T-helper 1 cell treated with Interleukin-12 subunit alpha and Interleukin-12 subunit beta and Interleukin-4 antibody, amounts not matched to agents 30 ng/mL and 1 ng/mL, for 36 hours (primary cell): ENCODE measurements around the gene KSR1. TPM values are rescaled to one million over a fixed set of nuclear protein-coding genes. Genes with fewer than 3 reads are reported as not detected.

Experiments
- intact Hi-C: fragments of 100-400 bp; cut with micrococcal nuclease; formaldehyde crosslinking; loops from one replicate; pipeline ENCODE4 v1.15.1; 2024
- total RNA-seq: library from RNA; stranded (reverse); gene quantifications from 2 replicates; pipeline ENCODE4 v1.2.3, GENCODE V29; 2022

KSR1 gene
- total RNA-seq, 1 donor from 2014 or later = 134 TPM

DNA sequence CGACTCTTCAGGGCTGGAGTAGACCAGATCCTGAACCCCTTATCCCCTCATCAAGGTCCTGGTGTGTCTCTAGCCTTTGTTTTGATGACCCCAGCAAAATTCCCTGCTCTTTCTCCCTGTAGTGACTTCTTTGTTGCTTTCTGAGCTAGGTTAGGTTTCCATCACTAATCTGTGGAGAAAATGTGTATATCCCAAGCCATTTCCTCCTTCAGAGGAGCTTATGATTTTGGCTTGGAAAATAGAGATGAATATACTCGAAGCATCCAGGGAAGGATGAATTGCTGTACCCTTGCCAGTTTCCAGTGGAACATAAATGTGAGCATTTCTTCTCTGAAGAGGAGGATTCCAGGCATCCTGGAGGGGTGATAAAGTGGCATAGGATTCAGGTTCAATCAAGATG lies 55.8 kb downstream of the KSR1 start:
- intact Hi-C loops = no loop called here

DNA sequence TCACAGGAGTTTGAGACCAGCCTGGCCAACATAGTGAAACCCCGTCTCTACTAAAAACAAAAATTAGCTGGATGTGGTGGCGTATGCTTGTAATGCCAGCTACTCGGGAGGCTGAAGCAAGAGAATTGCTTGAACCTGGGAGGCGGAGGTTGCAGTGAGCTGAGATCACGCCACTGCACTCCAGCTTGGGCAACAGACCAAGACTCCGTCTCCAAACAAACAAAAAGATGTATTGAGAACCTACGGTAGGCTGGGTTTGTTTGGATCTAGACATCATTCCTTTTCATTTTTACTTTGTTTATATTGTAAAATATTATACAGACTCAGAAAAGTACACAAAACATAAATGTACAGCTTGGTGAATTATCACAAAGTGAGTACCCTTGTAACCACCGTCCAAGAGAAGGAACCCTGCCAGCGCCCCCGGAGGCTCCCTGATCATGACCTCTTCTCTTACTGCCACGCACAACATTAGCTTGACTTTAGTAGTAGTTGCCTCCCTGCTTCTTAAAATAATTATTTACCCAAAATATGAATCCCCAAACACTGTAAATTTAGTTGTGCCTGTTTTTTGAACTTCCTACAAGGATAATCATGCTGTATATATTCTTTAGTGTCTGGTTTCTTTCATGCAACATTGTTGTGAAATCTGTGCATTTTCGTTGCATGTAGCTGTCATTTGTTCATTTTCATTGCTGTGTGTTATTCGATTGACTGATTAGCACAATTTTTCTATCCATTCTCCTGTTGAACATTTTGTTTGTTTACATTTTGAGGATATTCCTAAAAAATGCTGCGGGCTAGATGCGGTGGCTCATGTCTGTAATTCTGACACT lies 56.5 kb downstream of the KSR1 start:
- intact Hi-C loops = no loop called here

DNA sequence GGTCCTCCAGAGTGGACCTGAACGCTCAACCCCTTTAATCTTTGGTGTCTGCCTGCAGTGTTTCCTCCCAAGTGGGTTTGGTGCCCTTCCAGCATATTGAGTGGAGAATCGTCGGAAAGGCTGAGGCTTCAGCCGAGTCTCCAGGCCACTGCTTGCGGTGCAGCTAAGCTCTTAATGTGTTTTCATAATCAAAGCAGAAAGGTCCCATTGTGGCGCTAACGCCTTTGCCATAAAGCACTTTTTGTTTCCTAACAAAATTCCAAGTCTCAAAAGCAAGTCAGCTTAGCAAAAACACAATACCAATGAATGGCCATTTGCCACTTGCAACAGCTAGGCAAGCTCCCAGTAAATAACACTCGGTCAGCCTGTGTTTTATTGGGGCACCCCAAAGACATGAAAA lies 57.6 kb downstream of the KSR1 start:
- intact Hi-C loops = no loop called here

DNA sequence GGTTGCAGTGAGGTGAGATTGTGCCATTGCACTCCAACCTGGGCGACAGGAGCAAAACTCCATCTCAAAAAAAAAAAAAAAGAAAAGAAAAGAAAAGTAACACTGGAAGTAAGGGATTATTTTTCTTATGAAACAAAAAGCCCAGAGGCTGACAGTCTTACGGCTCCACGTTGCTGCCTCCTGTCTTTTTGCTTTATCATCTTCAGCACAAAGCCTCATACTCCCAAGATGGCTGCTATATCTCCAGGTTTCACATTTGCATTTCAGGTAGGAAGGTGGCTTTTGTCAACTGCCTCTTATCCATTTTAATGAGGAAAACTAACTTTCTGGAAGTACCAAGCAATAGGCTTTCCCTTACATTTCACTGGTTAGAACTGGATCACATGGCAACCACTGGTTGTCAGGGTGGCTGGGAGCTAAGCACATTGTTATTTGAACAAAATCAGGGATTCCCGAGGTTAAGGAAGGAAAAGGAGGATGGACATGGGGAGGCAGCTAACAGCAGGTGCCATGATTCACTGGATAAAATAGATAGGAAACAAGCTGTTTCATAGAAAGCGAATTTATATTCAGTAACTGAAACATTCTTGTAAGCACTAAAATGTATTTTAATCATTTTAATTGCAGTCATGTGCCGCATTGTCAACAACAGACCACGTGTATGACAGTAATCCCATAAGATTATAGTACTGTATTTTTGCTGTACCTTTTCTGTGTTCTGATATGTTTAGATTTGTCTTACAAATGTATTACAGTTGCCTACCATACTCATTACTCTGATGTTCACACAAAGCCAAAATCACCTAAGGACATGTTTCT lies 58.6 kb downstream of the KSR1 start:
- intact Hi-C loops = no loop called here

DNA sequence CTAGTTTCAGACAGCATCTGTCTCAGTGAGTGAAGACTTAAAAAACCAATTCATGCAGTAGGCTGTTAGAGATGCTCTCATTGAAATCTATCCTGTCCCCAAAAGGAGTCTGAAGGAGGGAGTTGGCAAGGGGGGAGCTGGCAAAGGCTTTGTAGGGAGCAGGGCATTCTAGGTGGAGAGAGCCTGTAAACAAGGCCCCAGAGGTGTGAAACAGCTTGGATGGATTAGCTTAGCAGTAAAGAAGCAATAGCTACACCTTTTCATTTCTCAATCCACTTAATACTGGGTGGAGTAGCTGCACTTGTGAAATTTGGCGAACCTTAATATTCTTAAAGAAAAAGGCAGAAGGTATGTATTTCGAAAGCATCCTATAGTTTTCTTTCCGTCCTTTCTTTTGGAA lies 61.8 kb downstream of the KSR1 start:
- intact Hi-C loops = no loop called here

DNA sequence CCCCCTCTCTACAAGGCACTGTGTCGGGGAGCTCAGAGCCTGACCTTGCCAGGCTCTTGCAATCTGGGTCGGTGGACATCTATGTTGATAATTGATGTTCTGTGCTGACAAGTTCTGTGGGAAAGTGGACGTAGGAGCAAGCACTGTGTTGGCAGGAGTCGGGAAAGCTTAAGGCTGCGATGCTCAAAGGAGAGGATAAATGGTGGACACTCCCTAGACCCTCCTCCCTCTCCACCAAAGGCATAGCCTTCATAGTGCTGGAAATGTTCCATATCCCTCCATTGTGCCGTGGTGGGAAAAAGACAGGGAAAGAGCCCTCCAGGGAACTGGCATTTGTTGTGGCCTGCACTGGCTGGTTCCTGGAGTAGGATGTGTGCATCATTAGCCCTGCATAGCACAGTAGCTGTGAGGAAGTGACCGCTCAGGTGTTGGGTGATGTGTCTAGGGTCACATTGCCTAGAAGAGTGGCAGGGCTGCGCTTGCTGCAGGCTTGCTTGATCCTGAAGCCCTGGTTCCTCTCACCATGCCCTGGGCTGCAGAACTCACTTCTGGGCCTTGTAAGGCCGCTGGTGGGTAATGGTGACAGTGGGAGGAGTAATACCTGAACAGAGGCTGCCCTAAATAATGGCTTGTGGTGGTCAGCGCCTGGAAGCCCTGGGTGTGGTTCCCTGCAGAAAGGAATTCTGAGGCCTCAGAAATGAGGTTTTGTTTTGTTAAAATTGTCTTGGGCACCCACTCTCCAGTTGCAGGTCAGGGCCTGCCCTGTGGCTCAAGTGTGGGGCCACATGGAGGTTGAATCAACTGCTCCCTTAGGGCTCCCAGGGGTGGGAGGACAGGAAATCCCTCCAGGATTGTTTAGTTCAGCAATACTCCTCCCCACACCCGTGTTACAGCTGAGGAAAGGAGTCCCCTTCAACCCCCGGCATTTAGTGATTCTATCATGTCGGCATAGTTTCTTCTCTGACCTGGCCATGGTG lies 62.6 kb downstream of the KSR1 start:
- intact Hi-C loops = no loop called here

DNA sequence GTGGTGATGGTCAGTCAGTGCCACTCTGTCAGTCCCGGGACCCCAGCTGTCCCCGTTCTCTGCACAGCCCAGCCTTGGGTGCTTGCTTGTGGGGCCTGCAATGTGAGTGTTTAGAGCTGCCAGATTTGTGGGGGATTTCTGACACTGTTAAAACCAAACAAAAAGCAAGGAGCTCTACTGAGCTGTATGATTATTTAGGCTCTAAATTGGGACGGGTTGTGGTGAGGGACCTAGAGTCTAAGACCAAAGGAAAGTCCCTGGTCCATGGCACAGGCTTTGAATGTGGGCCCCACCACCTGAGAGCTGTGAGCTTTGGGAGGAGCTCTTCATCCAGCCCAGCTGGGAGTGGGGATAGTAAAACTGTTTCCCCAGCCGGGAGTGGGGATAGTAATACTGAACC lies 63.3 kb downstream of the KSR1 start:
- intact Hi-C loops = no loop called here

DNA sequence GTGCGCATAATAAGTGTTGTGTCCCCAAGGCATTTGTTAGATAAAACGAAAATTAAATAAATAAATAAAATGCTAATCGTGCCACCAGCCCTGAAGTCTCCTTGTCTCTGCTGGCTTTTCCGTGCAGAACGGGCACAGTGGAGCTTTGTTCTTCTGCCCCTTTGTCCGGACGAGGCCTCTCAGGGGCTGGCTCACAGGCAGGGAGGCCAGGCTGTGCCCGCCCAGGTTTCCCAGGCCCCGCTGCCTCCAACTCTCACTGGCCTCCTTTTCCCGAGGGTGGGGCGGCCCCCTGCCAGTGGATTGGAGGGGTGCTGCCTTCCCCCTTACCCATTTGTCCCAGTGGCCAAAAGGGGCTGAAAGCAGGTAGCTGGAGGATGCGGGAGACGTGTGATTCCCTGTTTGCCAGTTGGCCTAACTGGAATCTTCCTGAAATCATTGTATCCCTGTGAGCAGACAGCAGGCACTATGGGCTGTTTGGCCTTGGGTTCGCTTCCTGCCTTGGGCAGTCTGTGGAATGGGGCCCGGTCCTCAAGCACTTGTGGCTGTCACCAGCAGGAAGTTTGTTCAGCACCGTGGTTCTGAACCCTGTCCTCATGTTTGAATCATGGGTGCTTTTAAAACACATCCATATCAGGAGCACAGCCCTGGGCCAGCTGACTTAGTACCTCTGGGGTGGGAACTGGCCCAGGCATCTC lies 64.4 kb downstream of the KSR1 start:
- intact Hi-C loops = loop anchor here (10.0 kb wide), 1 partner anchor 54 kb away; no protein-coding TSS in a partner anchor

DNA sequence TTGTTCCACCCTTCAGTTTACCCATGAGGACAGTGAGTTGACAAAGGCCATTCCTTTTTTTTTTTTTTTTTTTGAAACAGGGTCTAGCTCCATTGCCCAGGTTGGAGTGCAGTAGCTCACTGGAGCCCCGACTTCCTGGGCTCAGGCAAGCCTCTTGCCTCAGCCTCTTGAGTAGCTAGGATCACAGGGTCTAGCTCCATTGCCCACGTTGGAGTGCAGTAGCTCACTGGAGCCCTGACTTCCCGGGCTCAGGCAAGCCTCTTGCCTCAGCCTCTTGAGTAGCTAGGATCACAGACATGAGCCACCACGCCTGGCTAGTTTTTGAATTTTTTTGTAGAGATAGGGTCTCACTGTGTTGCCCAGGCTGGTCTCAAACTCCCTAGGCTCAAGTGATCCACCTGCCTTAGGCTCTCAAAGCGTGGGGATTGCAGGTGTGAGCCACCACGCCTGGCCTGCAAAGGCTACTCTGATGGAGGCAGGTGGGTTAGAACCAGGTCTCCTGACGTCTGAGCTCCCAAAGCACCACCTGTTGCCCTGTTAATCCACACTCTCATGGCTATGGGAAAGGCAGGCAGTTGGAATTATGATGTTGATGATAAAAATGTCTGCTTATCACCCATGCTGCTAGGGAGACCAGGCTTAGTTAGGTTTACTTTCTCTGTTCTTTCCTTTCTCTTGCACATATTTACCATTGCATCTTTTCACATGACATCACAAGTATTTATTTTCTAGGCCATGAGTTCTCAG lies 65.2 kb downstream of the KSR1 start:
- intact Hi-C loops = loop anchor here (10.0 kb wide), 1 partner anchor 53 kb away; no protein-coding TSS in a partner anchor

DNA sequence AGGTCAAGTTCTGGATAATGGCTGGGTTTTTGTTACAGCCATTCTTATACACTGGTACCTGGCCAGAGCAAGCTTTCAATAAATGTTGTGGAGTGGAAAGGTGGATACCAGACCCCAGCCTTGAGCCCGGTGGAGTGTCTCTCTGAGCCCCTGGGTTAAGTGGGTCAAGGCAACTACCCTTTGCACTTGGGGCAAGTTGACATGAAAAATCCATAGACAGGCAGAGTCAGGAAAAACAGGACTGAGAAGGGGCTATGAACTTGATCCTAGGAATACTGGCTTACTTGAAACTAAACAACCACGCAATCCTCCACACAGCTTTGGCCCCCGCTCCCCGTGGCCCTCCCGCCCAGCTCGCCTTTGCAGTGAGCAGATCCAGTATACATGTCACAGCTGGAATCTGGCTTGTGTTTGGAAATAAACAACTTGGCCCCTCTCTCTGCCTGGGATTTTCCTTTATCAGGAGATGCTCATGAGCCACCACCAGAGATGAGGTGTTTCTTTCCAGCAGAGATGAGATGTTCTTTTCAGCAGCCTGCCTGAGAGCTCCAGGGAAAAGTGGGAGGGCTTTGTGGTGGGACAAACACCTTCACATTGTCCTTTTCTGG lies 65.9 kb downstream of the KSR1 start:
- intact Hi-C loops = loop anchor here (10.0 kb wide), 1 partner anchor 53 kb away; no protein-coding TSS in a partner anchor

DNA sequence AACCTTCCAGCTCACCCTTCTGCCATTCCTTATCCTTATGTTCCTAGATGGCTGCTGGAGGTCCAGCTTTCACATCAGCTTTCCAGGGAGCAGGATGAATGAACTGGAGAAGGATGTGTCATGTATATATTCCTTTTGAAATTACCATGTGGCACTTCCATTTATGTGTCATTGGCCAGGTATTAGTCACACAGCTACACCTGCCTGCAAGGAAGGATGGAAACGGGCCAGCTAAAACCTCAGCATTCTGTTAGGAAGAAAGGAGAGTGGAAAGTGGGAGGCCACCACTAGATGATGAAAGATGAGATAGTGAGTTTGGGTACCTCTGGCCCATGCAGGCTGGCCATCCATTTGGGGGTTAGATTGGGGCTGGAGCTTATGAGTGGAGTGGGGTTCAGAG lies 67.5 kb downstream of the KSR1 start:
- intact Hi-C loops = loop anchor here (10.0 kb wide), 1 partner anchor 51 kb away; no protein-coding TSS in a partner anchor

DNA sequence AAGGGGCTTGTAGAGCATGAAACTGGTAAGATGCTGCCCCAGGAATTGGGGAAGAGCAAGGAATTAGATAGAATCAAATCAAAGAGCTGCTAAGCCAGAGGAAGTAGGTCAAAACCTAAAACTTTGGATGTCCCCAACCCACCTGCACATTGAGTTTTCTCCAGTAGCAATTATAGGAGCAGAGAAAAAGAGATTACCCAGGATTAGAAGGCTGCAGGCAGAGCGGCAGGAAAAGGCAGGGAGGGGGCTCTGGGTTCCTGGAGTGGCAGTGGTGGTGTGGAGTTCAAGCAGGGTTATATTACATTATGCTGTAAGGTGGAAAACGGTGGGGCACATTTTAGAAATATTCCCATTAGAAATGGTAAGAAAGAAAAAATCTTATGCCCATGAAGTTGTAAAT lies 68.3 kb downstream of the KSR1 start:
- intact Hi-C loops = loop anchor here (10.0 kb wide), 1 partner anchor 50 kb away; no protein-coding TSS in a partner anchor

DNA sequence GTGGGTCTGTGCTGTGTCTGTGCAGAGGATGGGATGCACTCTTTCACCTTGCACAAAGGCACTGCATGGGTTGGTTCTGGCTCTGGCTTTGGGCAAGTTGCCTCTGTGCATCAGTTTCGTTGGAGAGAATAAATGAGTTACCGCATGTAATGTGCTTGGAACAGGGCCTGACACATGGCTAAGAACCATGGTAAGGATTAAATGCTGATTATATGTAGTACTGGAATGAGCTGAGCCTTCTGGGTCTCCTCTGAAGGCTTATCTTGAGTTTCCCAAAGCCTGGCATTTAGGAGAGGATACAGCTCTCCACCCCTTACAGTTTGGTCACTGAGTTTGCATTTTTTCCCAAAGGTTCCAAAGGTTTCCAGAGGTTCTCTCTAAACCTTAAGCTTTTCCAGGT lies 69.1 kb downstream of the KSR1 start:
- intact Hi-C loops = loop anchor here (10.0 kb wide), 1 partner anchor 49 kb away; no protein-coding TSS in a partner anchor

DNA sequence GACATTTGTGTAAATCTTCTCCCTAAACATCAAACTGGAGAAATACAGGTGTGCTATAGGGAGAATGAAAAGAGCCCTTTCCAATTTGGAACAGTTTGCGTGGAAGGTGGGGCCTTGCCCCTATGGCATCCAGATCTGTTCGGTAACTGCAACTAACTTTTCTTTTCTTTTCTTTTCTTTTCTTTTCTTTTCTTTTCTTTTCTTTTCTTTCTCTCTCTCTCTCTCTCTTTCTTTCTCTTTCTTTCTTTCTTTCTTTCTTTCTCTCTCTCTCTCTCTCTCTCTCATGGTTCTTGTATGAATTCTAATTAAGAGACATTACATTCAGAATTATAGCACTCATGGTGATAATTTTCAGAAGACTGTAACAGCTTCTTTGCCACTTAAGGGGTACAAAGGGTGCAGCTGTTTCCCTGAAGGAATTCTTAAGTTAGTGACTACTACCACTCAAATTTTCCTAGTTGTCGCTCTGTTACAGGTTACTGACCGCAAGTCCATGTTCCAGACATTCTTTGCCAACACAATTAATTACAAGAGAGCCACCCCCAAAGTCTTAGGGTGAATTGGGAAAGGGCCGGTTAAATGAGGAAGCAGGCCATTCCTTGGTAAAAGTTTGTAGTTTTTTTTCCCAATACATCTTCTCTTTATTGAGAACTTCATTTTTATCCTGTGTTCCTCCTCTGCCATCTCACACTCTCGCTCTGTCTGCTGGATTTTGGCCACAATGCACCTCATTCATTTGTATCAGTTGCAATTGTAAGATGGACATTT lies 69.8 kb downstream of the KSR1 start:
- intact Hi-C loops = loop anchor here (1.0 to 10.0 kb wide), 4 partner anchors 18 to 70 kb away; partner anchors contain the start of gene KSR1

DNA sequence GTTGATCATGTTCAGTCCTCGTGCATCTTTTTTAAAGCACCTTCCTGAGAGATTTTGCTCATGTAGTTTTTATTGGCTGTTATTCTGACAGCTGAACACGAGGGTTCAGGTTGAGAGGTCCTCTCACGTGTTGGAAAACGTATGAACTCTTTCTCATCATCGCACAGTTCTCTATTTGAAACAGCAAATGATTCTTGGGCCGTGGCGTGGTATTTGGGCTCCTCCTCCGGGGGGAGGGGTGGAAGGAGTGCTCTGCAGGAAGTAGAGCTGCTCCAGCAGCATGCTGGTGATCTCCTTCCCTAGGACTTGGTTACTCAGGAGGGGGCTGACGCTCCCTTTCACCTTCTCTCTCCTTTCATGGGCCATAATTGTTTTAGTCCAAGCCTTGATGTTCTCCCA lies 70.4 kb downstream of the KSR1 start:
- intact Hi-C loops = loop anchor here (1.0 to 10.0 kb wide), 4 partner anchors 18 to 70 kb away; partner anchors contain the start of gene KSR1

DNA sequence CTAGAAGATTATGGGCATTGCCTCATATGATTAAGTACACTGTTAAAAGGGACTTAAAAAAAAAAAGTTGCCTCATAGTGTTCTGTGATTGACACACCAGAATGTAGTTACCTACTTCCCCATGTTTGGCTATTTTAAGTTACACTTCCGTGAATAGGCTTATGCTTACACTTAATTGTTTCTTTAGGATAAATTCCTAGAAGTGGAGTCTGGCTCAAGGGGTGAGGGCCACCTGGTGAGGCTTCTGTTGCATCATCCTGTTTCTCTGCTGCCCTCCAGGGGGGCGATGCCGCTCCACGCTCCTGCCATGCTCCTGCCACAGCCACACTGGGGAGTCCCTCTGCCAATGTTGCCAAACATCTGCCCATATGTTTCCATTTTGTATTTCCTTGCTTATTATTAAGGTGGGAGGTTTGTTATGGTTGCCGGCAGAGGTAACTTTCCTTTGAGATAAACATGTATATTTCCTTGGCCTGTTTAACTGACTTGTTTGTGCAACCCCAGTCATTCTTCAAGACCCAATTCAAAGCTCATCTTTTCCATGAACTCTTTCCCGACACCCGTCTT lies 73.1 kb downstream of the KSR1 start:
- intact Hi-C loops = loop anchor here (10.0 kb wide), 1 partner anchor 45 kb away; no protein-coding TSS in a partner anchor

DNA sequence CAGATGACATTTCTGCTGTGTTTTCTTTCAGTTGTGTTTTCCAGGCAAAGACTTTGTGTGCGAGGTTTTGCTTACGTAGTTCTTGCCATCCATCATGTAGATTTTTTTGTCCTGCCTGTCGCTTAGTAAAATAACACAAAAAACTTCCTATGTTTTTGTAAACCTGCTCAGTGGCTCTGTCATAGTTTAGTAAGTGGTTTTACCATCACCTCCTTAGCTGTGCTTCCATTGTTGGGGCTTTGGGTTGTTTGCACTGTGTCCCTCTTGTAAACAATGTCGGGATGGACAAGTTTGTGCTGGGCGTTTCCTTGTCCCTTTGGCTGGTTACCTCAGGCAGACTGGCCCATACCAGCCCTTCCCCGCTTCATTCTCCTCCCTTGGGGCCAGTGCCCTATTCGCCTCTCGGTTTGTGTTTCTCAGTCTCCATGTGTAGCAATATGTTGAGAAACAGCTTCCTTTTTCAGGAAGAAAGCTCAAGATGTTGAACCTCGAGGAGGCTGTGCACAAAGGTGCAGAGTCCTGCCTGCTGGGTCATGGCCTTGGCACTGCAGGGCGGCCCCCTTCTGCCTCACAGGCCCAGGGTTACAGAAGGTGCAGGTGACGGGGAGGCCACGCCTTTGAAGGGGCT lies 74.6 kb downstream of the KSR1 start:
- intact Hi-C loops = loop anchor here (10.0 kb wide), 1 partner anchor 116 kb away; no protein-coding TSS in a partner anchor
